HG02885 (cell line): ENCODE data around the gene LIN7C.

Experiments
- ATAC-seq: cut with Tn5 transposase; IDR thresholded peaks from one replicate; pipeline ENCODE4 v1.9.1; 2021; ENCODE audit warnings: mild to moderate bottlenecking; ENCODE audit not compliant: unreplicated experiment, poor library complexity

Gene LIN7C

GRCh38 chr11:27512238-27512637 lies 5.7 kb upstream of the LIN7C start:
- no peak for ATAC-seq

- no peak for ATAC-seq
These were observed 3.3 kb upstream of the LIN7C start for GRCh38 chr11:27509908-27510307.

GRCh38 chr11:27507557-27508322 lies 1.2 kb upstream of the LIN7C start:
- ATAC-seq: no peak

- ATAC-seq: peak; percentile 6
These were observed 788 bp downstream of the LIN7C start for GRCh38 chr11:27505781-27506180.

- ATAC-seq: no peak
These were observed 2.4 kb downstream of the LIN7C start for GRCh38 chr11:27504205-27504604.

GRCh38 chr11:27501100-27501499 lies 5.5 kb downstream of the LIN7C start:
- no peak for ATAC-seq

- no peak for ATAC-seq
These were observed 8.7 kb downstream of the LIN7C start for GRCh38 chr11:27497911-27498310.

- peak; percentile 81 for ATAC-seq
These were observed 9.2 kb downstream of the LIN7C start for GRCh38 chr11:27497284-27497866.

GRCh38 chr11:27496461-27496860 lies 10.1 kb downstream of the LIN7C start:
- ATAC-seq: no peak

GRCh38 chr11:27495710-27496300 lies 10.8 kb downstream of the LIN7C start:
- no peak for ATAC-seq

GRCh38 chr11:27489092-27489491 lies 17.5 kb downstream of the LIN7C start:
- no peak for ATAC-seq

GRCh38 chr11:27487706-27488105 lies 18.9 kb downstream of the LIN7C start:
- ATAC-seq: no peak

- peak; percentile 72 for ATAC-seq
These were observed 20.4 kb downstream of the LIN7C start for GRCh38 chr11:27485930-27486773.

GRCh38 chr11:27482793-27483192 lies 23.8 kb downstream of the LIN7C start:
- ATAC-seq: no peak

GRCh38 chr11:27481992-27482391 lies 24.6 kb downstream of the LIN7C start:
- no peak for ATAC-seq

GRCh38 chr11:27477831-27478230 lies 28.7 kb downstream of the LIN7C start:
- no peak for ATAC-seq

GRCh38 chr11:27477243-27477642 lies 29.3 kb downstream of the LIN7C start:
- no peak for ATAC-seq

GRCh38 chr11:27475622-27476021 lies 30.9 kb downstream of the LIN7C start:
- no peak for ATAC-seq

- ATAC-seq: no peak
These were observed 33.6 kb downstream of the LIN7C start for GRCh38 chr11:27473017-27473406.

GRCh38 chr11:27472398-27473016 lies 34.1 kb downstream of the LIN7C start, which contains the start of gene LGR4:
Gene LGR4, minus strand, starts transcription at chr11:27472790. Its CDS starts 488 bp downstream, at chr11:27472302.
- ATAC-seq: peak; percentile 86
